HUDEP-2 (cell line): ENCODE data around the gene RABL3.
"Not testable (repeated sequence)": the region's sequence is repeated elsewhere in the genome, so short reads cannot be mapped to it uniquely, and the experiment has no call there.

Source experiments
- DNase-seq, 76 experiments: peaks; one replicate each; lab custom pipeline; 2025; ENCODE audit not compliant: unreplicated experiment in 76 of 76; lab: John Stamatoyannopoulos, UW

The RABL3 gene

DNA sequence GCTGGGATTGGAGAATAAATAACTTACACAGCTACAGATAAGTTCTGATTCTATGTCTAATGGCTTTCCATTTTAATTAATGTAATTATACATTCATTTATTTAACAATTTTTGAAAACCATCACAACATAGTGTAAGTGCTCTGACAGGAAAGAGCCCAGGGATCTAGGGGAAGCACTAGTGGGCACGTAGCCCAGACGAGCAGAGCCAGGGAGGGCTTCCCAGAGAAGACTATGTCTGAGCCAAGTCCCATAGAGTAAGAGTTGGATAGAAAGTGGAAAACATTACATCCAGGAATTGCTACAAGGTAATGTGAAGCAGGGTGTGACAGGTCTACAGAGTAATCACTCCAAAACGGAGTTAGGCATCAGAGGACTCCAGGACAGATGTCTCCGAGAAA is 57.4 kb downstream of the RABL3 start:
- DNase-seq = no peak

DNA sequence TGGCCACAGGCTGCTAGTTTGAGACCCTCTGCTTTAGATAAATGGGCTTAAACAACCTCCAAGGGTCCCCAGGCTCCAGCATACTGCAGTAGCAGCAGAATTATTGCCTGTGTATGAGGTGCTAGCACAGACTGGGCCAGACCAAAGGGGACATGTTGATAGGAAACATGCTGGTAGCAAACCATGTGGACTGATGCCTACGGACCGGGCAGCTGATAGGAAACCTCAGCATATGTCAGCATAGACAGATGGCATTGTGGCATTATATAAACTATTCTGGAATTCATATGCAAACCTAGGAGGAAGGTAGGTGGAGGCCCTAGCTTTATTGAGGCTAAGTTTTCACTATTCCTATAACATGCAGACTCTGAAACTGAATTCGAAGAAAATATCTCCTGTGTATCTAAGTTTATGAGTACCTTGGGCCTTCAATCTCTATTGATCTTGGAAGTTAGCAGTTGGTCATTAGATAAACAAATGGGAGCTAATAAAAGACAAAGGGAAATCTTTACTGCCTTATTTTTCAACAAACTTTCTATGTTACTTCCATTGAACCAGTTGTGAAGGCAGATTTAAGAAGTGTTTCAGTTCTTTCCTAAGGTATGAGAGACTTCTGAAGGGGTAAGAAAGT is 58.5 kb downstream of the RABL3 start:
- no peak for DNase-seq

DNA sequence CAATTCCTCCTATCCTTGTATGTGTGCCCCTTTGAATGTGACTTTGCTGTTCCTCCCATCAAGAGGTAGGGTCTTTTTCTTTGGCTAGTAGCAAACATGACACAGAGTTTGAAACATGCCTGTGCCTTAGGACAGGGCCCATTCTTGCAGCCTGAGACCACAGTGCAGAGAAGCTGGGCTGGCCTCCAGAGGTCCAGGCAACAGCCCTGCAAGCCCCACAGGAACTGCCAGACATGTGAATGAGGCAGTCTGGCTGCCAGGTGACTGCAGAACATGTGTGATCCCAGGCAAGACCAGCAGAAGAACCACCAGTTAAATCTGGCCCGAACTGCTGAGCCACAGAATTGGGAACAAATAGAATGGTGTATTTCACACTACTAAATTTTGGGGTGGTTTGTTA is 59.1 kb downstream of the RABL3 start:
- no peak for DNase-seq

DNA sequence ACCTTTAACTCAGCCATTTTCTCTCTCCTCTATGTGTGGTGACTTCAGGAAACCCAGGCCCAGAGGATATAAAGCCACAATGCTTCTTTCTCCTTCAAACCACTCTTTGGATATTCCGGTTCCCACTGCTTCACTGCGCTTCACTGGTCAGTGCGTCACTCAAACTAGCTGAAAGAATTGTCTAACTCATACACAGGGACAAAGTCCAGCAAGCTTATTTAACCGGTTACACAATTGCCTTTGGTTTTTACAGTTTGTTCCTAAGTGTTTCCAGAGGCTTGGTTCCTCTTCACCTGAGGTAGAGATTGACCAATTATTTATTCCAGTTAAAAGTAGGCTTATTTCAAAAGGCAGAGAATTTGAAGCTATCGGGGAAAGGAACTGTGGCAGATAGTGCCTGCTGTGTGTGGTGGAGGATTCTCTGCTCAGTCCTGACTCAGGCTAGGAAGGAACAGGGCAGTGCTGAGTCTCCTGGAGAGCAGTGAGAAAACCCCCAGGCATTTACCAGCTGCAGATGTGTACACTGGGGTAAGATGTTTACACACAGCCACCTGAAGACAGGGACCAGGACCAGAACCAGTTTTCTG is 60.1 kb downstream of the RABL3 start, which contains the start of gene HGD:
TSS of gene HGD (minus strand) at position 145 of the 587 bp plus-strand sequence. CDS start at position 17, 128 bp downstream.
- no peak for DNase-seq

DNA sequence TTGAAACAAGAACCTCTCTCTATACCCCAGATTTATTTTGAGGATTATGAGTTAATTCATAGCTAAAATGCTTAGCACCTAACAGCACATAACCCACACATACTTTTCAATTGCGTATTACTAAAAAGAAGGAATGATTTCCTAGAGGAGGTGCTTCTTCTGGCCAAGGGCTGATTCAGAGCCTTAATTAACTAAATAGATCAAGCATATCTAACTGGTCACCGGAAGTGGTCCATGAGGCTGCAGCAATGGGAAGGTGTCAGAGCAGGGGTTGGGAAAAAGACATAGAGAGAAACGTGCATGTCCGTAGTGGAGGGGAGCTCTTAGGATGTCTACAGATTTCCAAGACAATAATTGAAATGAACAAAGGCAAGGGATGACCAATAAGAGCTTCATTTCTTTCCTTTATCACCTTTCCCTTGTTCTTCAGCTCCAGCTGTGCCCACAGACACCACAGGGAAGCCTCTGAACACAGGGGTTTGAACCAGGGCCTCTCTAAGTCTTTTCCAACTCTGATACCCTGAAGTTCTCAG is 60.7 kb downstream of the RABL3 start:
- no peak for DNase-seq

DNA sequence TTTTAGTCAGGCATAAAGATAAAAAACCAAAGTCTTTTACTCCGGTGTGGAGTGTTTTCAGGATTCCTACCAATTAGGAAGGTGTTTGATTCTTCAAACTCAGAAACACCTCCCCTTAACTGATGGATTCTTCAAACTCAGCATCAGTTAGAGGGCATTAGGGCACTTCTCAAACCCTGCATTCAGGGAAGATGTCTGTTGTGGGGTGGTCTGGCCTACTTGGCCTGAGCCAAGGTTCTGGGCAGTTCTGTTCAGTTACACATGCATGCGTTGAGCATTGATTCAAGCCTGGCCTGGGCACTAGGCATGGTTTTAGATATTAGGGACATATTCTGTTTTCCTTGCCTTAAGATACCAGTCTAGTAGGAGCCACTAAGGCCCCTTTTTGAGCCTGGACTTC is 61.3 kb downstream of the RABL3 start:
- no peak for DNase-seq

DNA sequence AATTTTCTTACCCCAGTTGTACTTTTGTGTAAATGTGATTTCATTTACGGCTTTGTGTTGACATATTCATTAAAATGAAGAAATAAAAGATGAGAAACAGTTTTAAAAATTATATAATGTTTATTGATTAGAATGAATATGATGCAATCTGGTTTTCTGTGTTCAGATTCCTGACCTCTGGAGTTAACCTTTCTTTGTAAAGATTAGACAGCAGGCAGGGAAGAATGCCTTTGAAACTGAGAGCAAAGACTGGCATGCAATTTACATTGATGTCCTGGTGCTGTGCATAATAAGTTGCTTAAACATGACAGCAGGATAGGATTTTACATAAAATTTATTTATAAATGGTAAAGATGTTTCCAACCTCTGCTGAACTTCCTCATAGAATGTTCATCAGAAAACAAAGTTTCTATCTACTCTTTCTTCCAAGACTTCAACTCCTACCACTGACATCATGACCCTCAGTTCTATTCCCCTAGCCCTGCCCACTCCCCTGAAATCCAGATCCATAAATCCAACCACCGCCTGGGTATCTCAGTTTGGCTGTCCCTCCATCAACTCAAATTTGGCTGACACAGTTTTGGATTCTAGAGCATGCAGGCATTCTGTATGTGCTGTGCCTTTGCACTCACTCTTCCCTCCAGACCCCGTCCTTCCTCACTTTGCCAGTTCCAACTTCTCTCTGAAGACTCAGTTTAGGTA is 62.0 kb downstream of the RABL3 start:
- no peak for DNase-seq

DNA sequence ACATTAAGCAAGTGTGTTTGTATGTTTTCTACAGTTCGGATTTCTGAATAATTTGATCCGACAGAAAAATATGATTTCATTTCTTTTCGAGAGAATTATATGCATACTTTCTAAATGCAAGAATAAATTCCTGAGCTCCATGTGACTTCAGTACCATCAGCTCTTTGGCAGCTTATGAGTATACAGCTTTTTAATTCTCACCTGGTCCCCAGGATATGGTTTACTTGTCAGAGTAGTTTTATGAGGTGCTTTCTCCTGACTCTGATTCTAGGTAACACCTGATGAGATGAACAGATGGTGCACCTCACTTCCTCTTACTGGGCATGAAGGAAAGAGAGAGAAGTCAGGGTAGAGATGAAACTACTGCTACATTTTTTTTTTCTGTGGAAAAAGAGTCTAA is 63.3 kb downstream of the RABL3 start:
- DNase-seq = no peak

DNA sequence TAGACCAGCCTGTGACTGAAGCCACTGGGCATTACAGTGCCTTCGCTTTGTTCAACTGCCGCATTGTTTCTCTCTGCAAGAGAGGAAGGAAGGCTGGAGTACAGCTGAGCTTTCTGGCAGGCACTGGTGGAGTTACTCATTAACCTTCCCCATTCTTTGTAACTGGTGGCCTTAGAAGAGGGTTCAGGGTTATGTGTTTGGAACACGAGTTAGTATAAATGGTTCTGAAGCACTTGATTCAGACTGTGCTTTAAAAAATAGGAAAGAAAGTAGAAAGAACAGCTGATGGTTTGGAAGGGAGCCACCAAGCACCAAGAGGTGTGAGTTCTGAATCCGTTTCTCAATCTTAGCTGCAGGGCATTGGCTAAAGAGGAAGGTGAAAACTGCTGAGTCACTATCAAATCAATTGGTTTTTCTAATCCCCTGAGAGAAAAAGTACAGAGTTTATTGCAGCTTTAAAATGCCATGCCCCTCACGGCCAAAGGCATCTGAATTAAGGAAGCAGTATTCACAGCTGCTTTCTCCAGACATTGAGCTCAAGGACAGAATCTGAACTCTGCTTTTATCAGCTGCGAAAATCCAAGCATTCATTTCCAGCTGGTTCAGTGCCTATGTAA is 63.9 kb downstream of the RABL3 start:
- DNase-seq = peak in 3 of 76 experiments; percentile 4 to 14 (median 8)

DNA sequence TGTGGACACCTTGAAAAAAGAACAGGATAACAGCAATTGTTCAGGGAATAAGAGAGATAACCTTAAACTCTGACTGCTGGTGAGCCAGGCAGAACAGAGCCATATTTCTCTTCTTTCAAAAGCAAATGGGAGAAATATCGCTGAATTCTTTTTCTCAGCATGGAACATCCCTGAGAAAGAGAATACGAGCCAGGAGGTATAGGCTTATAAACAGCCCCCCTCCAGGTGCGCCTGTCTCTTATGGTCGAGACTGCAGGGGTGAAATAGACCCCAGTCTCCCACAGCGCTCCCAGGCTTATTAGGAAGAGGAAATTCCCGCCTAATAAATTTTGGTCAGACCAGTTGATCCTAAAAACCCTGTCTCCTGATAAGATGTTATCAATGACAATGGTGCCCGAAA is 65.1 kb downstream of the RABL3 start:
- DNase-seq = not testable (repeated sequence)

DNA sequence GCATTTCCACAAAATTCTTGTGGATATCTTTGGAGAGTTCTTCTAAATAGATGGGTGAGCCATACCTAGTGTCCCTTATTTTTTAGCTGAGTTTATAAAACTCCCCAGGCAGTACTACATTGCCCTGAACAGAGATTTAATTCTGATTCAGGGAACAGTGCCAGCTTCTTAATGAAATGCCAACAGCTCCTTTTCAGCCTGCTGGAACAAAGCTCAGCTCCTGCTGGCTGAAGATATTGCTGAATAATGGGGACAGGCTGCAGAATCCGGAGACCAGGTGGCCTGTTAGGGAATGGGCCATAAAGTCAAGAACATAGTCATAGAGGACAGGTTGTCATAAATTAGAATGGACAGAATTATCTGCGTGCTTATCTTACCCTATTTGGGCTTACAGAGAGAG is 69.2 kb downstream of the RABL3 start:
- no peak for DNase-seq

DNA sequence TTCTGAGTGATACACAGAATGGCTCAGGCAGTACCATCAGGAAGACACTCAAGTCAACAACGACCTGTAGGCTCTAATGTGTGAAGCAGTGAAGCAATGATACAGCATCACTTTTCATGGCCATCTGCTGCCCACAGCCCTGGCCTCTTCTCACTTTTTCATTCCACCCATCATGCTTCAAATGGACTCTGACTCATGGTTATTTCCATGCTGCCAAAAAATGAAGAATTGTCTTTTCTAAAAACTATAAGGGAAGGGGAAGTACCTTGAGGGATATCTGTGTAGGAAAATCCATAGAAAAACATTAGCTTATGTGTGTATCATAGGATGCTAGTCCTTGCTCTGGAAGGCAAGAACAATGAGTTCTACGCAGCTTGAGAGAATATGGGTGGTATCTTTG is 71.7 kb downstream of the RABL3 start:
- DNase-seq = no peak

DNA sequence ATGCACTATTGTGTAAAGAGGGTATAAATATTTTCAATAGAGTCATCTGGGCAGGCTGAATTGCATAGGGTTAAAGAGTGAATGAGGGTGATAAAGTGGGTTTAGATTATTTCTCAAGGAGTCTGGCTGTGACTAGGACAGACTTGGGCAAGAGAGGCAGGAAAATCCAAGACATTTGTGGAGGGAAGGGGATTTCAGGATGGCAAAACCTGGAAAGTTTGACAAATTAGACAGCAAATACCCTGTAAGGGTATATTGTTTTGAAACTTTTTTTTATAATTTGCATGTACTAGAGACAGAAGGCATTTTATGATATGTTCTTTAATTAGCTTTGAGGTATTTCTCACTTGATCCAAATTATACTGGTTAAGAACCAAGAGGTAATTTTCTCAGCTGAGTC is 77.4 kb downstream of the RABL3 start:
- DNase-seq = no peak

DNA sequence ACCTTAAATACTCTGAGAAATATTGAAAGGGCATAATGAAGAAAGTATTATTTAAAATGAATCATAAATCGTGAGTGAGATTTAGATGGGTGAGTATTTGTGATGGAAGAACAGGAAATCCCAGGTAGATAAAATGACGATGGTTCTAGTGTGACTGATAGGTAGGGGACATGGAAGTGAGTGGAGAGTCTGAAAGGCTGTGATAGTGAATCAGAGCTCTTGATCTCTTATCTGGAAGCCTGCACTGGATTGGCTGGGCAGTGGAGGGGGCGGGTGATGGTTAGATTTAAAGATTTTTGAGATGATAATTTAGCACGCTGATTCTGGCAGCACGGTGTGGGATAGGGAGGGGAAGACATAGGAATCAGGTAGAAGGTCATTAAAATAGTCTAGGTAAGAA is 80.4 kb downstream of the RABL3 start:
- DNase-seq = no peak

DNA sequence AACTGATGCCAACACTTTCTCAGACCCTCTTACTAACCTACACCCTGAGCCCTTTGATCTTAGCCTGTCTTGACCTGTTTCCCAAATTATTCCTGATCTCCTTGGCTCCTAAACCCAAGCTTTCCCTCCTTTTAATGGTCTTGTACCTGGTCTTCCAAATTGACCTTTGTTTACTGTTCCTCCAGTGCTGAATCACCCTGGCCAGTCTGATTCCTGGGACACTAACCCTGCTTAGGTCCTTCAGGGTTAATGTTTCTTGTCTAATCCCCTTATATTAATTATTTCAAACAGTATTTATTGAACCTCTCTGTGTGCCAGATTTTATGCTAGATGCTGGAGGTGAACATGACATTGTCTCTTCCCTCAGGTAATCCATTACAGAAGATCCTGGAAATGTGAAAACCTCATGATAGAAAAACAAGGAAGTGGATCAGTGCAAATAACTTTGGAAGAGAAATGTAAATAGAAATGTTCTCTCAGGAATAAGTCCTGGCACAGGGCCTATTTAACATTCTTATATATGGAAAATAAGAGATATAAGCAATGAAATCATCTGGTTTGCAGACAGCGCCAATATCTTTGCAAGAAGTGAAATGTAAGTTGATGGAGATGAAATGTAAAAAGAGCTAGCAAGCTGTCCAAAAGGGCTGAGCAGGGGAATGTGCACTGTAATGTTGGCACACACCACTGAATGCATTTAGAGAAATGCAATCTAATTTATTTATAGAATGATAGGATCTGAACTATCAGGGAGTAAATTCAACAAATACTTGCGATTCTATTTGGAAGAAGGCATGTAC is 81.0 kb downstream of the RABL3 start:
- no peak for DNase-seq

DNA sequence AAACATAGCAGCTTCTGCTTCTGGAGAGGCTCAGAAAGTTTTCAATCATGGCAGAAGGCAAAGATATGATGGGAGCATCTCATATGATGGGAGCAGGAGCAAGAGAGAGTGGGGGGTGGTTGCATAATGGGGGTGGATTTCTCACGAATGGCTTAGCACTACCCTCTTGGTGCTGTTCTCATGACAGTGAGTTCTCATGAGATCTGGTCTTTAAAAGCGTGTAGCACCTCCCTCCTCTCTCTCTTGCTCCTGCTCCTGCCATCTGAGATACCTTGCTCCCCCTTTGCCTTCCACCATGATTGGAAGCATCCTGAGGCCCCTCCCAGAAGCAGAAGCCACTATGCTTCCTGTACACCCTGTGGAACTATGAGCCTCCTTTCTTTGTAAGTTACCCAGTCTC is 82.5 kb downstream of the RABL3 start:
- DNase-seq = no peak

DNA sequence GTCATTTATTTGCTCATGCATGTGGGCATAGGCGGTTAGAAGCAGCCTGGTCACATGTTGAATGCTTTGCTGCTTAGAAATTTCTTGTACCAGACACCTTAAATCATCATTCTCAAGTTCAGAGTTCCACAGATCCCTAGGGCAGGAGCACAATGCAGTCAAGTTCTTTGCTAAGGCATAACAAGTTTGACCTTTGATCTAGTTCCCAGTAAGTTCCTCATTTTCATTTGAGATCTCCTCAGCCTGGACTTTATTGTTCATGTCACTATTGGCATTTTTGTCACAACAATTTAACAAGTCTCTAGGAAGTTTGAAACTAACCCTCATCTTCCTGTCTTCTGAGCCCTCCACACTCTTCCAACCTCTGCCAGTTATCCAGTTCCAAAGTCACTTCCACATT is 83.0 kb downstream of the RABL3 start:
- DNase-seq = no peak

DNA sequence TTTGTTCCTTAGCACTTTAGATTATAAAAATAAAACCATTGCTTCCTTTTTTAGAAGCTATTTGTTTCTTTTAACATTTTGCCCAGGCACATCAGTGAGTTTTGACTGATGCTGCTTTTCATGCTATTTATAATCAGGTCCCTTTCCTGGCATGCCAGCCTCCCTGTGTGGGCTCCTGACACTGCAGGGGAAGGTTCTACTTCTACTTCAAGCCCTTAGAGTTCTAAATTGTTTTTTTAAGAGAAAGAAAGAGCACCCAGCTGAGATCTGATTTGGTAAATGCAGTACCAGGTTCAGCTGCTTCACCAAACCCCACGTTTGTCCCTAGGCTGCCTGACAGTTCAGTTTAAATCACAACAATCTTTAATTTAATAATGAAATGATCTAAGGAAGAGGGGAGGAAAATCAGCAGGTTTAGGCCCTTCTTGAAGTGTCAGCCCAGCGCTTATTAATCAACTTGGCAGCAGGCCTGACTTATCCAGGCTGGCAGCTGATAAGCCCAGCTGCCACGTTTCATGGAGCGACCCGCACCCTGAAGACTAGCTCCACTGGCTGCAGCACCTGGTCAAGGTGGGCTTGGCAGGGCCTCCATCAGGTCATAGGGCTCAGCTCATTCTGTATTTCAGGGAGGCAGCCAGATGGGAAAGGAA is 89.3 kb downstream of the RABL3 start:
- DNase-seq = peak in 1 of 76 experiments; percentile 3

DNA sequence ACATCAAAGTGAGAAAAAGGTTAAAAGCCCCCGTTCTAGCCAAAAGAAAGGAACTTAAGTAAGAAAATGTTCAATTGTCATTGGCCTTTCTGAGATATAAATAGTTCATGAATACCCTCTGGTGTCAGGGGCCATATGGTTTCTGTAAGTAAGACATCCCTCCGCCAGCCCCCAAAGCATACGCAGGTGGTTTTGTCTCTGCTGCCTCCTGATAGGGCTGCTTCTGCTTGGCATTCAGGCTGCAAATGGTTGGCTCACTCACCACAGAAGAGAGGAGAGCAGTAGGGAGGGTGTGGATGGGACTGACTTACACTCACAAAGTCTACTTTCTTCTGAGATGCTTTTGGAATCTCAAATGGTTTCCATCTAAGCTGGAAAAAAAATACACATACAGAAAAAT is 90.0 kb downstream of the RABL3 start:
- no peak for DNase-seq

DNA sequence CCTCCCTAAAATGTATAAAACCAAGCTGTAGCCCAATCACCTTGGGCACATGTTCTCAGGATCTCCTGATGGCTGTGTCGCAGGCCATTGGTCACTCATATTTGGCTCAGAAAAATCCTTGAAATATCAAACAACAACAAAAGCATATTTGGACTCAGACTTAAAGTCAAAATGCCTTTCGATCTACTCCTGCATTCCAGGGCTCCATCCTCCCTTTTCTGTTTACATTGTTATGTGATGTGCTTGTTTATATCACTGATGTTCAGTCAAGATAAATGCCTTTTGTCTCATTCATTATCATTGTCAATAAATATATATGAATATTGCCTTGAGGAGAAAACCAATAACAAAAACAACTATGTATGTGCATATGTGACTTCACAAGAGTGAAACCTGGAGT is 92.0 kb downstream of the RABL3 start:
- DNase-seq = no peak
